HG02571 (cell line): Measurements from ENCODE around the gene FAM13C.
"Not testable (repeated sequence)": the region's sequence is repeated elsewhere in the genome, so short reads cannot be mapped to it uniquely, and the experiment has no call there.

Experiments used
- ATAC-seq: cut with Tn5 transposase; IDR thresholded peaks from one replicate; pipeline ENCODE4 v1.9.1; 2021; ENCODE audit warnings: mild to moderate bottlenecking, moderate library complexity; ENCODE audit not compliant: unreplicated experiment

Gene FAM13C

GRCh38 chr10:59362144-59362958, at the start of gene FAM13C:
FAM13C (minus strand) TSS chr10:59362549; CDS start chr10:59362460, 89 bp downstream.
- ATAC-seq, result no peak

- ATAC-seq, result no peak
These were observed 42.9 kb upstream of the FAM13C start for GRCh38 chr10:59405235-59405634.

- ATAC-seq, result no peak
These were observed 37.9 kb upstream of the FAM13C start for GRCh38 chr10:59400214-59400613.

- ATAC-seq, result not testable (repeated sequence)
These were observed 37.0 kb upstream of the FAM13C start for GRCh38 chr10:59399329-59399728.

- ATAC-seq, result no peak
These were observed 35.6 kb upstream of the FAM13C start for GRCh38 chr10:59397961-59398360.

- no peak for ATAC-seq
These were observed 33.6 kb upstream of the FAM13C start for GRCh38 chr10:59395984-59396383.

GRCh38 chr10:59393349-59393748, 31.0 kb upstream of the FAM13C start:
- no peak for ATAC-seq

GRCh38 chr10:59391060-59391459, 28.7 kb upstream of the FAM13C start:
- no peak for ATAC-seq

GRCh38 chr10:59388671-59388976, 26.3 kb upstream of the FAM13C start:
- ATAC-seq, result no peak

- no peak for ATAC-seq
These were observed 25.8 kb upstream of the FAM13C start for GRCh38 chr10:59387951-59388670.

GRCh38 chr10:59384761-59385160, 22.4 kb upstream of the FAM13C start:
- ATAC-seq, result no peak

GRCh38 chr10:59383908-59384307, 21.6 kb upstream of the FAM13C start:
- ATAC-seq, result no peak

GRCh38 chr10:59383436-59383835, 21.1 kb upstream of the FAM13C start:
- no peak for ATAC-seq

- no peak for ATAC-seq
These were observed 20.5 kb upstream of the FAM13C start for GRCh38 chr10:59382831-59383295.

- ATAC-seq, result no peak
These were observed 19.3 kb upstream of the FAM13C start for GRCh38 chr10:59381687-59382086.

GRCh38 chr10:59376846-59377245, 14.5 kb upstream of the FAM13C start:
- ATAC-seq, result no peak

- ATAC-seq, result no peak
These were observed 13.6 kb upstream of the FAM13C start for GRCh38 chr10:59375990-59376389.

- ATAC-seq, result no peak
These were observed 12.6 kb upstream of the FAM13C start for GRCh38 chr10:59374916-59375315.

GRCh38 chr10:59373071-59373470, 10.7 kb upstream of the FAM13C start:
- ATAC-seq, result no peak

GRCh38 chr10:59372543-59372942, 10.2 kb upstream of the FAM13C start:
- no peak for ATAC-seq

- ATAC-seq, result no peak
These were observed 3.9 kb upstream of the FAM13C start for GRCh38 chr10:59366290-59366689.

GRCh38 chr10:59363446-59363958, 1.2 kb upstream of the FAM13C start:
- no peak for ATAC-seq
